ENCODE data around the gene OR6C2. TPM values are rescaled to one million over a fixed set of nuclear protein-coding genes. Genes with fewer than 3 reads are reported as not detected.
"Not testable (repeated sequence)": the region's sequence is repeated elsewhere in the genome, so short reads cannot be mapped to it uniquely, and the experiment has no call there.

The OR6C2 gene
- not detected for total RNA-seq

DNA sequence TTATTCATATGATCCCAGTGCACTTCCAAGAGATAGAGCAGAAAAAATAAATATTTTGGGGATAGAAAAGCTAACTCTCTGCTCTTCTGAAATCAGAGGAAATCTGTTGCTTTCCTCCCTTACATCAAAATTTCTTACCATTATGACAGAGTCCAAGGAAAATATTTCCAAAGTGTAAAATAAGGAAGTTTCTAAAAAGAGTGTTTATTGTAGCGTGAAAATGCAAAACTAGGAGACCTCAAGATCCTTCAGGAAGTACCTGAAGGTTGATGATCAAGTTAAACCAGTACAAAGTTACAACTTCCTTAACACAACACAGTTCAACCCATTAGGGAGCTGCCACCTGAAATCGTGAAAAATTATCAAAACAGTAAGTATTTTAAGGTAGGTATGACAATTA is at the start of gene OR6C2:
OR6C2 (plus strand) TSS at position 301 of the 400 bp plus-strand sequence. CDS start 8,138 bp downstream, outside the sequence.
- intact Hi-C loops (cut with DNase I; ENCODE audit: low total_unique reads) = no loop called here
- no peaks in the 10 kb centered on the region for H3K27me3 ChIP-seq
- no peaks in the 10 kb centered on the region for H3K36me3 ChIP-seq

DNA sequence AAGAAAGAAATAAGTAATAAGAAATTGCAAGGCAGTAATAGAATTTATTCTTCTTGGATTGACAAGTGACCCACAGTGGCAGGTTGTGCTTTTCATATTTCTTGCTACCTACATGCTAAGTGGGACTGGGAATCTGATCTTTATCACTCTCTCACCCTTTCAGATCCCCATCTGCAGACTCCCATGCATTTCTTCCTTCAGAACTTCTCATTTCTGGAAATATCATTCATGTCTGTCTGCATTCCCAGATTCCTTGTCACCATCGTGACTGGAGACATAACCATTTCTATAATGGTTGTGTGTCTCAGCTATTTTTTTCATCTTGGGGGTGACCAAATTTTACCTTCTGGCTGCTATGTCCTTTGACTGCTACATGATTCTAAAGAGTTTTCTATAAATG is 47.5 kb upstream of the OR6C2 start:
- intact Hi-C loops (cut with DNase I; ENCODE audit: low total_unique reads) = no loop called here
- DNase-seq = no peak
- TF ChIP-seq, protein P1, sequence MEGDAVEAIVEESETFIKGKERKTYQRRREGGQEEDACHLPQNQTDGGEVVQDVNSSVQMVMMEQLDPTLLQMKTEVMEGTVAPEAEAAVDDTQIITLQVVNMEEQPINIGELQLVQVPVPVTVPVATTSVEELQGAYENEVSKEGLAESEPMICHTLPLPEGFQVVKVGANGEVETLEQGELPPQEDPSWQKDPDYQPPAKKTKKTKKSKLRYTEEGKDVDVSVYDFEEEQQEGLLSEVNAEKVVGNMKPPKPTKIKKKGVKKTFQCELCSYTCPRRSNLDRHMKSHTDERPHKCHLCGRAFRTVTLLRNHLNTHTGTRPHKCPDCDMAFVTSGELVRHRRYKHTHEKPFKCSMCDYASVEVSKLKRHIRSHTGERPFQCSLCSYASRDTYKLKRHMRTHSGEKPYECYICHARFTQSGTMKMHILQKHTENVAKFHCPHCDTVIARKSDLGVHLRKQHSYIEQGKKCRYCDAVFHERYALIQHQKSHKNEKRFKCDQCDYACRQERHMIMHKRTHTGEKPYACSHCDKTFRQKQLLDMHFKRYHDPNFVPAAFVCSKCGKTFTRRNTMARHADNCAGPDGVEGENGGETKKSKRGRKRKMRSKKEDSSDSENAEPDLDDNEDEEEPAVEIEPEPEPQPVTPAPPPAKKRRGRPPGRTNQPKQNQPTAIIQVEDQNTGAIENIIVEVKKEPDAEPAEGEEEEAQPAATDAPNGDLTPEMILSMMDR (IDR thresholded peaks at IDR 0.05) = no peak
- TF ChIP-seq POLR2A (IDR thresholded peaks at IDR 0.05) = no peak
- no peaks in the 10 kb centered on the region for H3K4me1 ChIP-seq
- no peaks in the 10 kb centered on the region for H3K36me3 ChIP-seq
- H3K9me3 ChIP-seq = no peaks in the 10 kb centered on the region
- no peaks in the 10 kb centered on the region for H3K27me3 ChIP-seq
- H3K4me3 ChIP-seq = no peak overlapping the region
- H3K27ac ChIP-seq = no peak overlapping the region

More for the DNA sequence above, at the start of gene OR6C2:
- TF ChIP-seq POLR2A (IDR thresholded peaks at IDR 0.05) = no peak
- TF ChIP-seq, protein P1 (IDR thresholded peaks at IDR 0.05) = no peak
- no peak for DNase-seq
- H3K27ac ChIP-seq = no peak within 1 kb of the TSS
- no peak within 1 kb of the TSS for H3K4me3 ChIP-seq
- no peaks in the 10 kb centered on the region for H3K9me3 ChIP-seq
- H3K4me1 ChIP-seq = no peaks in the 10 kb centered on the region

DNA sequence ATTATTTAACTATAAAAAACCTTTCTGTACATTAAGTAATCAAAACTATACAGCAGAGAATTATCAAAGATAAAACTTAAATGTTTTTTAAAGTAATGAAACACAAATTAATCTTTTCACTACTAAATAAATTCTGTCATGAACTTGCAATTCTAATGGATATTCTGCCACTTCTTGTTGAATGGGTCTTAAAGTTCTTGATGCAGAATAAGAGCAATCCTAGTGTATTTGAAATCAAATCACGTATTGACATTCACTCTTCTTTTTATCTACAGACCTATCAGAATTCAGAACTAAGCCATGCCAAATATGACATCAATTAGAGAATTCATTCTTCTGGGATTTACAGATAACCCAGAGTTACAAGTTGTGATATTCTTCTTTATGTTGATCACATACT is 43.6 kb upstream of the OR6C2 start, which contains the start of gene OR6C65:
OR6C65 (plus strand) TSS at position 301 of the 400 bp plus-strand sequence; CDS start at position 301, 0 bp downstream.
- TF ChIP-seq POLR2A (IDR thresholded peaks at IDR 0.05) = no peak
- TF ChIP-seq, protein P1 (IDR thresholded peaks at IDR 0.05) = no peak
- intact Hi-C loops (cut with DNase I; ENCODE audit: low total_unique reads) = no loop called here
- Histone ChIP-seq H3K36me3 (no peaks in the 10 kb centered on the region), H3K4me3 (no peak within 1 kb of the TSS), H3K4me1 (no peaks in the 10 kb centered on the region), H3K27me3 (no peaks in the 10 kb centered on the region), H3K27ac (no peak within 1 kb of the TSS), H3K9me3 (no peaks in the 10 kb centered on the region)
- DNase-seq = no peak

DNA sequence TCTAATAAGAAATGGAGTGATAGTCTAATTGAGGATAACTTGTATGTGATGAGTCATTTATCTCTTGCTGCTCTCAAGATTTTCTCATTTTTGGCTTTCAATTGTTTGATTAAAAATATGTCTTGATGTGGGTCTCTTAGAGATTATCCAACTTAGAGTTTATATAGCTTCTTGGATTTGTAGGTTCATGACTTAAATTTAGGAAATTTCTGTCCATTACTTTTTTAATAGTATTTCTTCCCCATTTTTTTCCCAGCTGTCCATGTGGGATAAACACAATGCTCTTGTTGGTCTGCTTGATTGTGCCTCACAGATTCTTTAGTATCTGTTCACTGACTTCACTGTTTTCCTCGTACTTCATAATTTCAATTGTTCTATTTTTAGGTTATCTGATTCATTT is 36.0 kb upstream of the OR6C2 start:
- Histone ChIP-seq H3K27me3 (no peaks in the 10 kb centered on the region), H3K4me3 (no peak overlapping the region), H3K4me1 (no peaks in the 10 kb centered on the region), H3K36me3 (no peaks in the 10 kb centered on the region), H3K27ac (no peak overlapping the region), H3K9me3 (no peaks in the 10 kb centered on the region)
- TF ChIP-seq, protein P1 (IDR thresholded peaks at IDR 0.05) = no peak
- no peak for TF ChIP-seq POLR2A (IDR thresholded peaks at IDR 0.05)
- DNase-seq = no peak
- intact Hi-C loops (cut with DNase I; ENCODE audit: low total_unique reads) = no loop called here

DNA sequence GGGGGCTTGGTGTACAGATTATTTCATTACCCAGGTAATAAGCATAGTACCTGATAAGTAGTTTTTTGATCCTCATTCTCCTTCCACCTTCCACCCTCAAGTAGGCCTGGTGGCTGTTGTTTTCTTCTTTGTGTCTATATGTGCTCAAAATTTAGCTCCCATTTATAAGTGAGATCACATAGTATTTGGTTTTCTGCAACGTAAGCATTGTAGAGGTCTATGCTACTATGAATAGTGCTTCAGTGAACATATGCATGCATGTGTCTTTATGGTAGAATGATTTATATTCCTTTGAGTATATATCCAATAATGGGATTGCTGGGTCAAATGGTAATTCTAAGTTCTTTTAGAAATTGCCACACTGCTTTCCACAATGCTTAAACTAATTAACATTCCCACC is 34.7 kb upstream of the OR6C2 start:
- H3K4me1 ChIP-seq; DNase-seq; H3K9me3 ChIP-seq; H3K27ac ChIP-seq; H3K4me3 ChIP-seq; H3K36me3 ChIP-seq; H3K27me3 ChIP-seq; intact Hi-C loops (cut with DNase I; ENCODE audit: low total_unique reads): not testable (repeated sequence)

DNA sequence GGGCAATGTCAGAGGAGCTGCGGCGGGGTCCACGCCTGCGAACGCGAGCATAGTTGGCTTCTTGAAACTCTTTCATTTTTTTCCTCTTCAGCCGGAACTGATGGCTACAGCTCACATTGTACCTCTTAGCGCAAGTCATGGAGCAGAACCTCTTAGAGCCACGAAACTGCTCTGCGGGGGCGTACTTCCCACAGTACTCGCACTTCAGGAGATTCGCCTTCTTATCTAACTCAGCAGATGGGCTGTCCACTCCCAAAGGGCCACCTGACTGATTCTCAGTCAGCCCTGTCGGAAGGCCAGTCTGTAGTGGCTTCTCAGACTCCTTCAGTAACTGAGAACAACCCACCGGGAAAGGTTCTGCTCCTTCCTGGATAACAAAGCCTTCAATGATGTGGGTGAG is 31.7 kb upstream of the OR6C2 start:
- H3K36me3 ChIP-seq; H3K9me3 ChIP-seq; H3K4me3 ChIP-seq; intact Hi-C loops (cut with DNase I; ENCODE audit: low total_unique reads); H3K27me3 ChIP-seq; H3K27ac ChIP-seq; DNase-seq; H3K4me1 ChIP-seq: not testable (repeated sequence)

DNA sequence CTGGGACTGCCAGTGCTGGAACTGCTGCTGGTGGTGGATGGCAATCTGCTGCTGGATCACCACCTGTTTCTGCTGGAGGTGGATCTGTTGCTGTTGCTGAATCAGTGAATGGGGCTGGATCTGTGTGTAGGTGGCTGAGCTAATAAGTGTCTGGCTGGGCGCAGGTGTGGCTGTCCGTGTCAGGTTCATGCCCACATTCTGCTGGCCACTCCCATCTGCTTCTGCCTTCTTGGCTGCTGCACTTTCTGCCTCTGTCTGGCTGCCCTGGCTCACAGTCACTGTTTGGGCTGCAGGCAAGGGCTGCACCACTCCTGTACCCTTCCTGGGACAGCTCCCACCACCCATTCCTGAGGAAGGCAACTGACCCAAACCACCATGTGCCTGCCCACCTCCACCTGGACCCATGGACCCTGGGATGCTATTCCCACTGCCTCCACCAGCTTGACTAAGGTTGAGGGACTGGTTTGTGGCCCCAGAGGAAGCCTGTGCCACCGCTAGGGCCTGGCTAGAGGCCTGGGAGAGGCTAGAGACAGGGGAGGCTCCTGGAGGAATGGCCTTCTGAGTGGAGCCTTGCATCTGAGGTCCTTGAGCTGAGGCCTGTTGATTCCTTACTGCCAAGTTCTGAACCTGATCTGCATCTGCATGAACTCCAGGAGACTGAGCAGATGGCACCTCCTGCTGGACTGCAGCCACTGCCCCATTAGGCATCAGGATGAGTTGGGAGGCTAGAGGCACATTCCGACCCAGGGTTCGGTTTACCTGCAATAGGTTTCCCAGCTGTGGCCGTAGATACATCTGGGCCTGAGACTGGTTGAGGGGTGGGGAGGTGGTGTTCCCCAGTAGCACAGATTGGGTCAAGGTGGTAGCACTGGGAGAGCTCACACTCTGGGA is 30.1 kb upstream of the OR6C2 start:
- DNase-seq; H3K4me3 ChIP-seq; H3K36me3 ChIP-seq; H3K27ac ChIP-seq; H3K27me3 ChIP-seq; intact Hi-C loops (cut with DNase I; ENCODE audit: low total_unique reads); H3K9me3 ChIP-seq; H3K4me1 ChIP-seq: not testable (repeated sequence)

DNA sequence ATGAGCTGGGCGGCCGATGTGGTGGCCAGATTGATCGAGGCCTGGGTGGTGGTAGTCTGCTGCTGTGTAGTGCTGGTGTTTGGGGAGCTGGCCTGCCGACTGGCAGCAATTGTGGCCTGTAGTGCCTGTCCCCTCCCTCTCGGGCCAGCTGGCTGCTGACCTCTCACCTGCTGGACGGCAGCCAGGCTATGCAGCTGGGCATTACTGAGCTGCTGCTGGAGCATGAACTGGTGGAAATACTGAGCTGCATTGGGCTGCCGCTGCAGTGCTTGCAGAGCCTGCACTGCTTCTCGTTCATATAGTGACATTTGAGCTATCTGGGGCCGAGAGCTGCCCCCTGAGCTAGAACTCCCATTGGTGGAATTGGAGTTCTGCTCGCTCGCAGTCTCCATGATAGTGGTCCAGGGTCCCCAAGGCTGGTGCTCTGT is 29.5 kb upstream of the OR6C2 start:
- H3K27me3 ChIP-seq; H3K27ac ChIP-seq; H3K9me3 ChIP-seq; intact Hi-C loops (cut with DNase I; ENCODE audit: low total_unique reads); H3K36me3 ChIP-seq; H3K4me1 ChIP-seq; DNase-seq; H3K4me3 ChIP-seq: not testable (repeated sequence)

DNA sequence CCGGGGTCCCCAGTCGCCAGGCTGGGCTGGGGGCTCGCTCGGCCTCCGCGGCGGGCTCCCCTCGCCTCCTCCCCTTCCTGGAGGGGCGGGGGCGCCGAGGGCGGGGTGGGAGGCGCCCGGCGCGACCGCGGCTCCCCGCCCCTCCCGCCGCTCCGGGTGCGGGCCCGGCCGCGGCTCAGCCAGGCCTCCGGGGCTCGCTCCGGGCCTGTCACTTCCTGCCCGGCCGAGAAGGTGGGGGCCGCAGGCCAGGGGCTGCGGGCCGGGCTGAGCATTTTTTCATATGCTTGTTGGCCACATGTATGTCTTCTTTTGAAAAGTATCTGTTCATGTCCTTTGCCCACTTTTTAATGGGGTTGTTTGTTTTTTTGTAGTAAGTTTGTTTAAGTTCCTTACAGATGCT is 29.0 kb upstream of the OR6C2 start:
- H3K4me1 ChIP-seq; H3K4me3 ChIP-seq; DNase-seq; H3K27me3 ChIP-seq; H3K9me3 ChIP-seq; intact Hi-C loops (cut with DNase I; ENCODE audit: low total_unique reads); H3K36me3 ChIP-seq; H3K27ac ChIP-seq: not testable (repeated sequence)
